Liver (tissue), 9 donors: ENCODE data around the gene PARP8. TPM values are rescaled to one million over a fixed set of nuclear protein-coding genes. Genes with fewer than 3 reads are reported as not detected.

ENCODE experiments used
- DNase-seq: peaks from one replicate; pipeline ENCODE4 v3.0.0-alpha.2; 2017; ENCODE audit warnings: low spot score
- H3K27ac ChIP-seq, 2 donors: one replicate each; pipeline ENCODE4 v1.7.0; 2013; ENCODE audit warnings: inconsistent platforms in 2 of 2, low read length in 2 of 2, control low read depth in 1 of 2, low read depth in 1 of 2, mild to moderate bottlenecking in 1 of 2
- H3K27me3 ChIP-seq, 4 donors: one replicate each; pipeline versions ENCODE4 v1.6.1 to v1.7.0; 2013; ENCODE audit warnings: low read length in 3 of 4, inconsistent platforms in 1 of 4, mild to moderate bottlenecking in 1 of 4, moderate library complexity in 1 of 4; ENCODE audit not compliant: control insufficient read depth in 4 of 4, insufficient read depth in 4 of 4
- H3K36me3 ChIP-seq, 4 donors: one replicate each; pipeline versions ENCODE4 v1.6.1 to v1.7.0; 2013; ENCODE audit warnings: low read length in 3 of 4, mild to moderate bottlenecking in 3 of 4, low read depth in 1 of 4, moderate library complexity in 1 of 4; ENCODE audit not compliant: control insufficient read depth in 4 of 4, insufficient read depth in 3 of 4
- H3K4me1 ChIP-seq, 4 donors: one replicate each; pipeline versions ENCODE4 v1.6.1 to v1.7.0; 2013; ENCODE audit warnings: low read length in 3 of 4, mild to moderate bottlenecking in 3 of 4, moderate library complexity in 1 of 4; ENCODE audit not compliant: control insufficient read depth in 4 of 4, insufficient read depth in 4 of 4
- H3K4me3 ChIP-seq, 3 donors: one replicate each; pipeline versions ENCODE4 v1.6.1 to v1.7.0; 2013; ENCODE audit warnings: low read length in 3 of 3, control low read depth in 1 of 3, low read depth in 1 of 3, mild to moderate bottlenecking in 1 of 3
- H3K9ac ChIP-seq, 2 donors: one replicate each; pipeline ENCODE4 v1.7.0; 2013; ENCODE audit warnings: low read length in 2 of 2, mild to moderate bottlenecking in 2 of 2, moderate library complexity in 2 of 2, control low read depth in 1 of 2, low read depth in 1 of 2
- H3K9me3 ChIP-seq, 4 donors: one replicate each; pipeline versions ENCODE4 v1.6.1 to v1.7.0; 2013; ENCODE audit warnings: low read length in 3 of 4; ENCODE audit not compliant: control insufficient read depth in 4 of 4
- ATF3 ChIP-seq: IDR thresholded peaks from 2 replicates; pipeline ENCODE4 v1.6.1; 2016; ENCODE audit warnings: antibody characterized with exemption
- CTCF ChIP-seq: fragments of 150-350 bp; IDR thresholded peaks from 2 replicates; pipeline ENCODE4 v1.5.1; 2017; ENCODE audit warnings: improper control_type of control experiment, low read depth, low read length; ENCODE audit not compliant: missing input control
- EGR1 ChIP-seq, 2 donors: IDR thresholded peaks; 2 replicates each; pipeline ENCODE4 v1.6.1; 2016 to 2018; ENCODE audit warnings: antibody characterized with exemption in 2 of 2, low read depth in 2 of 2
- FOXA1 ChIP-seq: IDR thresholded peaks from 2 replicates; pipeline ENCODE4 v1.6.1; 2016; ENCODE audit warnings: antibody characterized with exemption
- FOXA2 ChIP-seq: IDR thresholded peaks from 2 replicates; pipeline ENCODE4 v1.6.1; 2016; ENCODE audit warnings: antibody characterized with exemption
- GABPA ChIP-seq, 2 donors: IDR thresholded peaks in 1 of 2; conservative IDR thresholded peaks in 1 of 2; 2 replicates each; pipeline ENCODE4 v1.6.1; 2016; ENCODE audit warnings: antibody characterized with exemption in 2 of 2, mild to moderate bottlenecking in 1 of 2, moderate library complexity in 1 of 2
- HNF4A ChIP-seq, 2 donors: conservative IDR thresholded peaks; 2 replicates each; pipeline ENCODE4 v1.6.1; 2016; ENCODE audit warnings: antibody characterized with exemption in 2 of 2, mild to moderate bottlenecking in 2 of 2
- HNF4G ChIP-seq: IDR thresholded peaks from 2 replicates; pipeline ENCODE4 v1.6.1; 2016; ENCODE audit warnings: antibody characterized with exemption
- JUND ChIP-seq, 2 donors: IDR thresholded peaks; 2 replicates each; pipeline ENCODE4 v1.6.1; 2016; ENCODE audit warnings: antibody characterized with exemption in 2 of 2
- MAX ChIP-seq: IDR thresholded peaks from 2 replicates; pipeline ENCODE4 v1.6.1; 2016; ENCODE audit warnings: antibody characterized with exemption
- NR2F2 ChIP-seq: IDR thresholded peaks from 2 replicates; pipeline ENCODE4 v1.6.1; 2016; ENCODE audit warnings: antibody characterized with exemption
- RAD21 ChIP-seq, 2 donors: IDR thresholded peaks; 2 replicates each; pipeline ENCODE4 v1.6.1; 2016; ENCODE audit warnings: antibody characterized with exemption in 2 of 2, mild to moderate bottlenecking in 2 of 2
- RXRA ChIP-seq, 2 donors: IDR thresholded peaks; 2 replicates each; pipeline ENCODE4 v1.6.1; 2017 to 2018; ENCODE audit warnings: antibody characterized with exemption in 2 of 2, mild to moderate bottlenecking in 1 of 2
- SP1 ChIP-seq: IDR thresholded peaks from 2 replicates; pipeline ENCODE4 v1.6.1; 2018; ENCODE audit warnings: antibody characterized with exemption, mild to moderate bottlenecking
- TAF1 ChIP-seq: conservative IDR thresholded peaks from 2 replicates; pipeline ENCODE4 v1.6.1; 2016; ENCODE audit warnings: antibody characterized with exemption, mild to moderate bottlenecking
- YY1 ChIP-seq: IDR thresholded peaks from 2 replicates; pipeline ENCODE4 v1.6.1; 2016; ENCODE audit warnings: antibody characterized with exemption, mild to moderate bottlenecking
- WGBS: extraction: QIAGEN DNeasy Blood & Tissue Kit; methylation state at CpG from one replicate; pipeline ENCODE4 v1.1.7; 2013; 5-methylcytosine and 5-hydroxymethylcytosine counted together
- polyA plus RNA-seq, 2 donors: library from polyadenylated mRNA; stranded (reverse) in 1 of 2; unstranded in 1 of 2; fragments of 200-250 nt in 1 of 2; fragments of >200 nt in 1 of 2; fragmentation: Nextera tagmentation in 1 of 2; extraction: Ambion mirVana in 1 of 2; gene quantifications; one replicate each; pipeline versions ENCODE4 v1.2.1 to v1.2.3, GENCODE V29; 2013 to 2015
- total RNA-seq, 2 donors: library from RNA; depleted of rRNA; stranded (reverse); fragments of >200 nt; gene quantifications; one replicate each; pipeline ENCODE4 v1.2.3, GENCODE V29; 2014
- TF ChIP-seq, protein P1 (sequence below): IDR thresholded peaks from 2 replicates; pipeline ENCODE4 v1.6.1; 2016; ENCODE audit warnings: antibody characterized with exemption, mild to moderate bottlenecking
- donor health status: healthy.
- donor health status: healthy.
- donor health status: healthy.
- donor health status: healthy.
- donor health status: healthy.

The PARP8 gene
- total and polyA plus RNA-seq, 4 donors: 3.9 to 16.0 (median 7.1) TPM

DNA sequence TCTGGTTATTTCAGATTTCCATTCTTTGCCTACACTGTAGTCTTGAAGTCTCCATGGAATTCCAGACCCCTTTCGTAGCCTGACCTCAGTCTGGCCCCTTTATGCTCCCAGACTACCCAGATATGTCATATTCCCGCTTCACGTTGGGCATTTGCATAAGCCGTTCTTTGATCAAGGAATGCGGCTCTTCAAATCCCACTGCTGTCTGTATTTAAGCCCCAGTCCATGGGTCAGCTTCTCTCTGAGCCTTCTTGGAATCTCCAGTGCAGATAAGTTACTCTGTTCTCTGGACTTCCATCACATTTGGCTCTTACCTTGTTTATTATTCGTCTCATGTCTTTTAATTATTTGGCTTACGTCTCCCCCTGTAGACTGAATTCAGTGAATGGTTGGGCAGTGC lies 97.4 kb downstream of the PARP8 start:
- no peak overlapping the region for H3K4me3 ChIP-seq

DNA sequence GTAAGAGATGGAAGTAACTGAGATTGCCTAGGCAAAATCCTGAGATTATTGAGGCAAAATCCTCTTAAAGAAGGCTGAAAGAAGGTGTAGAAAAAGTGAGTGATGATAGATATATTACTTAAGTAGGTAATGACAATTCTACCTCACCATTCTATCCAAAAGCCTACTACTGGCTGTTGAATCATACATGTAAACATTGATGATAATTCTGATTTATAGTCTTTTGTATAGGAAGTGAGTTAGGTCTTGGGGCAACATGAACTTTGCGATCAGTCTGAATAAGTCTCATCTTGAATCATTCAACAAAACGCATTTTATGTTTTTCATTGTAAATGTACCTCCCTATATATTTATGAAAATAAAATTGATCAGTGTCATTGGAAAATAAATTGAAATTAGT lies 99.6 kb downstream of the PARP8 start:
- no peak for TF ChIP-seq NR2F2
- no peak for TF ChIP-seq FOXA2
- Histone ChIP-seq H3K9ac (no peak overlapping the region), H3K27me3 (no peaks in the 10 kb centered on the region), H3K27ac (no peak overlapping the region), H3K4me1 (no peaks in the 10 kb centered on the region), H3K9me3 (no peaks in the 10 kb centered on the region), H3K4me3 (no peak overlapping the region), H3K36me3 (peaks cover 0 to 3% (median 0%) of the 10 kb centered on the region in 4 donors)
- 97% methylated on average over 2 of the region's 2 CpGs for WGBS
- DNase-seq: no peak

More for the DNA sequence above, 97.4 kb downstream of the PARP8 start:
- TF ChIP-seq HNF4A (conservative IDR thresholded peaks at IDR 0.05): no peak
- TF ChIP-seq TAF1: no peak
- TF ChIP-seq, protein P1, sequence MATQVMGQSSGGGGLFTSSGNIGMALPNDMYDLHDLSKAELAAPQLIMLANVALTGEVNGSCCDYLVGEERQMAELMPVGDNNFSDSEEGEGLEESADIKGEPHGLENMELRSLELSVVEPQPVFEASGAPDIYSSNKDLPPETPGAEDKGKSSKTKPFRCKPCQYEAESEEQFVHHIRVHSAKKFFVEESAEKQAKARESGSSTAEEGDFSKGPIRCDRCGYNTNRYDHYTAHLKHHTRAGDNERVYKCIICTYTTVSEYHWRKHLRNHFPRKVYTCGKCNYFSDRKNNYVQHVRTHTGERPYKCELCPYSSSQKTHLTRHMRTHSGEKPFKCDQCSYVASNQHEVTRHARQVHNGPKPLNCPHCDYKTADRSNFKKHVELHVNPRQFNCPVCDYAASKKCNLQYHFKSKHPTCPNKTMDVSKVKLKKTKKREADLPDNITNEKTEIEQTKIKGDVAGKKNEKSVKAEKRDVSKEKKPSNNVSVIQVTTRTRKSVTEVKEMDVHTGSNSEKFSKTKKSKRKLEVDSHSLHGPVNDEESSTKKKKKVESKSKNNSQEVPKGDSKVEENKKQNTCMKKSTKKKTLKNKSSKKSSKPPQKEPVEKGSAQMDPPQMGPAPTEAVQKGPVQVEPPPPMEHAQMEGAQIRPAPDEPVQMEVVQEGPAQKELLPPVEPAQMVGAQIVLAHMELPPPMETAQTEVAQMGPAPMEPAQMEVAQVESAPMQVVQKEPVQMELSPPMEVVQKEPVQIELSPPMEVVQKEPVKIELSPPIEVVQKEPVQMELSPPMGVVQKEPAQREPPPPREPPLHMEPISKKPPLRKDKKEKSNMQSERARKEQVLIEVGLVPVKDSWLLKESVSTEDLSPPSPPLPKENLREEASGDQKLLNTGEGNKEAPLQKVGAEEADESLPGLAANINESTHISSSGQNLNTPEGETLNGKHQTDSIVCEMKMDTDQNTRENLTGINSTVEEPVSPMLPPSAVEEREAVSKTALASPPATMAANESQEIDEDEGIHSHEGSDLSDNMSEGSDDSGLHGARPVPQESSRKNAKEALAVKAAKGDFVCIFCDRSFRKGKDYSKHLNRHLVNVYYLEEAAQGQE: no peak
- TF ChIP-seq FOXA1: no peak
- TF ChIP-seq JUND (IDR thresholded peaks at IDR 0.05): no peak
- TF ChIP-seq YY1: no peak
- no peak for TF ChIP-seq RXRA (IDR thresholded peaks at IDR 0.05)
- TF ChIP-seq NR2F2: no peak
- no peak for TF ChIP-seq RAD21 (IDR thresholded peaks at IDR 0.05)
- TF ChIP-seq FOXA2: no peak
- TF ChIP-seq EGR1 (IDR thresholded peaks at IDR 0.05; ENCODE audit: low read depth in 2 of 2): no peak
- TF ChIP-seq ATF3: no peak
- no peak for TF ChIP-seq SP1
- TF ChIP-seq HNF4G: no peak
- TF ChIP-seq CTCF: no peak
- no peaks in the 10 kb centered on the region for H3K27me3 ChIP-seq
- WGBS: 94% methylated on average over 7 of the region's 7 CpGs
- H3K36me3 ChIP-seq: peaks cover 0 to 3% (median 0%) of the 10 kb centered on the region in 4 donors
- no peaks in the 10 kb centered on the region for H3K4me1 ChIP-seq
- H3K9me3 ChIP-seq: no peaks in the 10 kb centered on the region
- no peak overlapping the region for H3K27ac ChIP-seq
- H3K9ac ChIP-seq: no peak overlapping the region
- DNase-seq: no peak

GRCh38 chr5:50766462-50766861 lies 100.0 kb downstream of the PARP8 start:
- Histone ChIP-seq H3K9me3 (no peaks in the 10 kb centered on the region), H3K27me3 (no peaks in the 10 kb centered on the region), H3K27ac (no peak overlapping the region), H3K9ac (no peak overlapping the region), H3K36me3 (peaks cover 0 to 3% (median 0%) of the 10 kb centered on the region in 4 donors), H3K4me1 (no peaks in the 10 kb centered on the region), H3K4me3 (no peak overlapping the region)
- no peak for TF ChIP-seq NR2F2
- TF ChIP-seq, protein P1: no peak
- no peak for TF ChIP-seq RXRA (IDR thresholded peaks at IDR 0.05)
- no peak for TF ChIP-seq MAX
- no peak for TF ChIP-seq EGR1 (IDR thresholded peaks at IDR 0.05; ENCODE audit: low read depth in 2 of 2)
- TF ChIP-seq FOXA2: no peak
- TF ChIP-seq YY1: no peak
- no peak for TF ChIP-seq GABPA (IDR thresholded peaks at IDR 0.05 in 1 of 2, conservative IDR thresholded peaks at IDR 0.05 in 1 of 2)
- no peak for TF ChIP-seq RAD21 (IDR thresholded peaks at IDR 0.05)
- no peak for TF ChIP-seq ATF3
- DNase-seq: no peak
- 96% methylated on average over 5 of the region's 5 CpGs for WGBS
